Transverse colon (tissue), 4 donors: Measurements from ENCODE around the gene SGF29.

ENCODE experiments used
- CTCF ChIP-seq, 5 experiments: fragments of 200-600 bp in 3 of 5; fragments of 450-650 bp in 2 of 5; sonication (generic) in 3 of 5; IDR thresholded peaks; 1 replicate in 2 of 5; 2 replicates in 3 of 5; pipeline ENCODE4 v1.5.1; 2016 to 2017; ENCODE audit warnings: antibody characterized with exemption in 5 of 5, inconsistent platforms in 3 of 5, mild to moderate bottlenecking in 2 of 5, moderate library complexity in 1 of 5
- EP300 ChIP-seq: sonication (generic); formaldehyde crosslinking; IDR thresholded peaks from one replicate; pipeline ENCODE4 v1.6.1; 2017; ENCODE audit warnings: antibody characterized with exemption, low read depth
- POLR2A ChIP-seq: fragments of 450-650 bp; IDR thresholded peaks from one replicate; pipeline ENCODE4 v1.6.1; 2016; ENCODE audit warnings: antibody characterized with exemption, mild to moderate bottlenecking, moderate library complexity
- POLR2AphosphoS5 ChIP-seq, 3 donors: sonication (generic); formaldehyde crosslinking; IDR thresholded peaks; one replicate each; pipeline ENCODE4 v1.6.1; 2016; ENCODE audit warnings: antibody characterized with exemption in 3 of 3

GRCh38 chr16:28602529-28602928 lies 48.8 kb downstream of the SGF29 start:
- TF ChIP-seq CTCF (IDR thresholded peaks at IDR 0.05) (no peak), POLR2A (no peak), EP300 (no peak), POLR2AphosphoS5 (IDR thresholded peaks at IDR 0.05) (no peak)
